Dedifferentiated amniotic fluid mesenchymal stem cell (primary cell): ENCODE results near the gene GREM1.

Experiments used
- DNase-seq: peaks from one replicate; pipeline ENCODE4 v3.0.0-alpha.2; 2016; ENCODE audit errors: extremely low spot score

Gene GREM1

GRCh38 chr15:32694222-32694983 lies 23.4 kb upstream of the GREM1 start:
- no peak for DNase-seq

- DNase-seq: no peak
Measured at GRCh38 chr15:32698773-32699390, 18.9 kb upstream of the GREM1 start.

DNA sequence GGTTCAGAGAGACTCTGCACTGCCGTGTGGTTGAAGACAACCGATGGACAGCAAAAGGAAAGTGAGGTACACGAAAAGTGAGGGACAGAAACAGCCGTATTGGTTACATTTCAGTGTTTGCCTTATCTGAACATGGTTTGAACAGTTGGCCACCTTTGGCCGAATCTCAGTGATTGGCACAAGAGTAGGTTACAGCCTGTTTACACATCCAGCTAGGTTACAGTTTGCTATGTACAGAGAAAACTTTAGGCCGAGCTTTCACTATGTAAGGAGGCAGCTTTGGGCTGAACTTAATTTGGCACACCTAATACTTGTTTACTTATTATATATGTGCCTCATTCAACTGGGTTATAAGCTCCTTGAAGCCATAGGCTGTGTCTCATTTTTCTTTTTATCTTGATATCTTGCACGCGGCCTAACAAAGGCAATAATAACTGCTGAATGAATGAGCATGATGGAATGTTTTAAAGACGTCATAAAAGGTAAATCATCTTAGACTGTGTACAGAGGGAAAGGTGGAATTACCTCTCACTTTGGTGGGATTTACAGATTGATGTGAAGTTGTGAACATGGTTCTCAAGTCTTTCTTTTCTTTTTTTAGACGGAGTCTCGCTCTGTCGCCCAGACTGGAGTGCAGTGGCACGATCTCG lies 17.2 kb upstream of the GREM1 start:
- no peak for DNase-seq

DNA sequence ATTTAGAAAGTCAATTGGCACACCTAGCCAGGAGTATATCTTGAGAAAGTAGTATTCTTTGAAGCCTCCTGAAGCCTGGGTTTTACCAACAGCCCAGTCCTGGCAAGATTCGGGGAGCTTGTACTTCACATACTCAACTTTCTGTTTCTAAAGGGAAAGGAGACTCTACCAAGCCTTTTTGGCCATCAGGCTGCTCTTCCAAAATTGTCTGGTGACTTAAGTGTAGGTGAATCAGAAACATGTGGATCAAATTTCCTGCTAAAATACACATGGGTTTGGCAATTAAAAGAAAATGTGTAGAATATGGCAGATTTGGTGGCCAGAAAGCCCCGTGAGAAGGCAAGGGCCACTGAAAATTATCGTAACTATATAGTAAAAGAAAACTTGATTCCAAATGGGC lies 15.9 kb upstream of the GREM1 start:
- no peak for DNase-seq

- DNase-seq: no peak
Measured at GRCh38 chr15:32704395-32704981, 13.3 kb upstream of the GREM1 start.

- no peak for DNase-seq
Measured at GRCh38 chr15:32705446-32705845, 12.4 kb upstream of the GREM1 start.

DNA sequence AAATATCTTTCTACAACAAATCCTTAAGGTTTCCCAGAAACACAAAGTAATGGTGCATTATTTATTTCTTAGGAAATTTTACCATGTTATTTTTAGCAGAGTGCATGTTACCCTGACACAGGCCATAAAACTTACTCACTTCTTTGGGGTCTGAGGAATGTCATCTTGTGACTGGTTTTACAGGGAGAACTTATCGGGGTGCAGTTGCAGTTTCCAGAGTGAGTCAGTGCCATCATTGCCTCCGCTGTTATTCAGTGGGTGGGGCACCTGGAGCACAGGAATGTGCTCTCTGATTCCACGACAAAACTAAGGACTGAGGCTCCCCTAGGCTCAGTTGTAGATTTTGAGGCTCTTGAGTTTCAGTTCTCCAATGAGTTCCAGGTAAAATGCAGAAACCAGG lies 11.1 kb upstream of the GREM1 start:
- no peak for DNase-seq

- DNase-seq: no peak
Measured at GRCh38 chr15:32707436-32707835, 10.4 kb upstream of the GREM1 start.

DNA sequence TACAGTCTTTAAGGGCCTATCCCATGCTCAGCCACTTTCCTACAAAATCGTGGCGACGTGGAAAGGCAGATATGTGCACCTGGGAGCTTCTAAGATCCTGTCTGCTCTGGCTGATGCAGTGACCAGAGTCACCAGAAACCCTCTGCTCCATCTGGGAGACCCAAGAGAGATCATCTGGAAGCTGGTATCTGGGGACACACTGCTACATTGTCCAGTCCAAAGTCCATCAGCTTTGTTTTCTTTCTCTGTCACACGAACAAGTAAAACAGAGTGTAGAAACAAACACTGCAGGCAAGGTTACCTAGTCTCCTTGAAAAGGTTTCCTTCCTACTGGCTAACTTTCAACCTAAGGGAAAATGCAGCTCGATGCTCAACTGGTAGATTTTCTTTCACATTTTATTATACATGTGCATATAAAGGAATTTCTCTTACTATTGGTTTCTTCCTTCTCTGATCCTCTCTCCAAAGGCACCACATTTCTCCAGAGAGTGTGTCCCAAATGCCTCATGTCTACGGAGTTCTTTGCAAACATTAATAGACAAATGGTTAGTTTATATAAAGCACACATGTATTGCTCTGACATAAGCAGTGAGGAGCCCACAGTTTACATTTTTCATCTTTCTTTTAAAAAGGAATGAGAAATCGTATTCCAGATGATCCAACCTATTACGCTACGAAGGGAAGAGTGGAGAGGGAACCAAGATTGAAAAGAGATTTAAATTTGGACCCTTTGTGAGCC lies 8.3 kb upstream of the GREM1 start:
- DNase-seq: no peak

GRCh38 chr15:32715276-32715675 lies 2.5 kb upstream of the GREM1 start:
- DNase-seq: no peak

DNA sequence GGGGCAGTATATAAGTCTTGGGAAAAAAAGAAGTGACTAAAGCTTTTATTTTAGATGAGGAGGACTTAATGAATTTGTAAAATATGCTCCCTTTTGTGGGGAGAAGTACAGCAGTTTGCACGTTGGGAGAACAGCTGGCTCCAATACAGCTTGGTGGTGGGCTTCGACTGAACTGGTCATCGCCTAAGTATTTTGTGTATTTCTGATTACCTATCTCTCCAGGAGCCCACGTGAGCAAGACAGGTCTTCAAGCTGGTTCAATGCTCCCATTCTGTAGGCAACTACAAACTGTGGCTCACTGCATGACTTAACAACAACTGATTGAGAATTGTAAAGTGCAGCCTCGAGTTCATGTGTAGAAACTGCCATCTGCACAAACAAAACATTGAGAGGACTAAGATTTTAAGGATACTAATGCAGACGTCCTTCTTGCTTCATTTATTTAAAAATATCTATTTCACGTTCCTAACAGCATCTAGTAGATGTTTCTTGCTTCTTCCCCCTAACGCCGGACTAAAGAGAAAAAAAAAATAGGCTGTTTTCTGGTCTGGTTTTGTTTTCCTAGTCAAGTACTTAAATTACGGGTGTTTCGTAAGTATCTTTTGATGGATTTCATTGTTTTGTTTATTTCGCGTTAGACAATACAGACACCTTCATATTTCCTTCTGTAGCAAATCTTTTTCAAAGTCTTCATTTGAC lies 1.4 kb upstream of the GREM1 start:
- DNase-seq: no peak

GRCh38 chr15:32716915-32717425 lies 834 bp upstream of the GREM1 start:
- no peak for DNase-seq

DNA sequence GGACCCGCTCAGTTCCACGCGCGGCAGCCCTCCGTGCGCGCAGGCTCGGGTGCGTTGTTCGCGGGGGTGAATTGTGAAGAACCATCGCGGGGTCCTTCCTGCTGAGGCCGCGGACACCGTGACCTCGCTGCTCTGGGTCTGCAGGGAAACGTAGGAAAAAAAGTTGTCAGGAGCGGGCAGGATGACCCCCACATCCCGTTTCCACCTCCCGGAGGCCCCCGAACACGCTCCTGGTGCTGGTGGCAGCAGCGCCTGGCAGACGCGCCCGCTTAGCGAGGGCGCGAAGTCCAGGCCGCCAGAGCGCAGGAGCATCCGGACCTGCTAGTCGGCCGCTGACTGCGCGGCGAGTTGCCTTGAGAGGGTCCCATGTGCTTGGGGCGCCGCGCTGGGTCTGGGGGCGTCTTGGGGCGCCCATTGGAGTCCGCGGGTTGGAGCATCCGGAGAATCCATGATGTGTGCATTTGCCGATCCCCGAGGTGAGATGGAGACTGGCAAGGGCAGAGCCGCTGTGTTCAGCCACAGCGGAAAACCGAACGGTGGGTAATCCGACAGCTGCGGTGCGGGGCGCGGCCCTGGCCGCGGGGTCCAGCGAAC lies 520 bp downstream of the GREM1 start:
- DNase-seq: no peak

DNA sequence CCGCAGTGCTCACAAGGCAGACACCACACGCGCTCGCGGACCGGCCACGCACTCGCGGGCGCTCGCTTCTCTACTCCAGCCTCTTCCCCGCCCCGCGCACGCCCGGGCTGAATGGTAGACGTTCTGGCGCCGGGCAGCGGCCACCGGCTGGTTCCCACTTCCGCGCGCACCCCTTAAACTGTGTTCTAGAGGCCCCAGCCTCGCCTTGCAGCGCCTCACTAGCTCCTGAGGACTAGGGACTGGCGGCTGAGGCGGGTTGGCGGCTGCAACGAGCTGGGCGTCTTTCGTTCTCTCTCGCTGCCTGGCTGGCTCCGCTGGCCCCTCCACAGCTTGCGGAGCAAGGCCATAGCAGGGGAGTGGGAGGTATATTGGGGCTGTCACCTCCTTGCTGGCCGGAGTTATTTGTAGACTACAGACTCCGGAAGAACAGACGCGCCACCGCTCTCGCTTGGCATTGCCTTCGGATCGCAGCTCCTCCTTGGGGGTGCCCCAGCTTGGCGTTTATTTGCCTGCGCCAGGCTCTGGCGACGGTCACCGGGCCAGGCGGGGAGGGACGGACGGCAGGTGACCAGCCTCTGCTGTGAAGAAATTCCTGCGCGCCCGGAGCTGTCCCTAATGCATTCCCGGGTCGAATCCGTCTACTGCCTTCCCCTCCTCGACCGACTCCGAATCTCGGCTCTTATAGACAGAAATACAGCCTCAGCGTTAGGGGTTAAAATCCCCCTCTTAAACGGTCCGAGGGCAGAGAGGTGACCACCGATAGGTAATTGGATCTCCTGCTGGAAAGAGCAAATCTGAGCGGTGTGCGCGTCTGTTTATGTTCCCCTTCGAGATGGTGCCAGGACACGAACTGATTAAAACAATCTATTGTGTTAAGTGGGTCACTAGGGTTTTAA lies 1.3 kb downstream of the GREM1 start:
- no peak for DNase-seq

GRCh38 chr15:32721596-32721995 lies 3.8 kb downstream of the GREM1 start:
- no peak for DNase-seq

- DNase-seq: no peak
Measured at GRCh38 chr15:32722136-32722535, 4.3 kb downstream of the GREM1 start.

DNA sequence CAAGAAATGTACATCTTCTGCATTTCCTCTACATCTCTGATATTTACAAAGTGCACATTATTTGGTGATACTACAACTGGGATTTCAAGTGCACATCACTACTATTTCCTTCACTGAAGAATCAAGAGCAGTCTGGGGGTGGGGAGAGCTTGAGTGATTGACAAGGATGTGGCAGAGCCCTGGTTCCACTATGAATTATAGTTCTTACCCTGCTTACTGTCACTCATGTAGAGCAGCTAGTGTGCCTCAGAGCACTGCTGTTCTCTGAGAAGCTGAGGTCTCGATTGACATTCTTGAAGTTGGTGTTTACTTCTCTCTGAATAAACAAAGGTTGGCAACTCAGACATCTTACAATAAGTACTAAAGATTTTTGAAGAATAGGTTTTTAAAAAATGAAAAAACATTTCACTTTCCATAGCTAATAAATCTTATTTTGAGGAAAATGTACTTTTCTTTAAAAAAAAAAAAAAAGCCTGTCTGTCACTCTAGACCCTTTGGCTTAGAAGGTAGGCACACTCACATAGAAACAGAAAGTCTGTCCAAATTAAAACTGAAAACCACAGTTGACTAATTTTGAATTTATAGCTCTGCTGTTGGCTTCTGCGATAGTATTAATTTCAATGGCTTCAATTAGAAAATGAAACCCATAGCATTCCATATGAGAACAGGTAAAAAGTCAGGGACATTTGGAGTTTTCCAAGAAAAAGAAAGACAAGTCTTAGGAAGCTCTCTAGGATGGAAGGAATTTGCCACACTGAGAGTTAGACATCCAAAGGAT lies 5.6 kb downstream of the GREM1 start:
- DNase-seq: no peak

- no peak for DNase-seq
Measured at GRCh38 chr15:32729700-32730395, 12.0 kb downstream of the GREM1 start.
